ENCODE measurements around the gene PDE4B. TPM values are rescaled to one million over a fixed set of nuclear protein-coding genes. Genes with fewer than 3 reads are reported as not detected.

PDE4B gene
- total and polyA plus RNA-seq, 9 donors = 1.7 to 8.2 (median 5.1) TPM

DNA sequence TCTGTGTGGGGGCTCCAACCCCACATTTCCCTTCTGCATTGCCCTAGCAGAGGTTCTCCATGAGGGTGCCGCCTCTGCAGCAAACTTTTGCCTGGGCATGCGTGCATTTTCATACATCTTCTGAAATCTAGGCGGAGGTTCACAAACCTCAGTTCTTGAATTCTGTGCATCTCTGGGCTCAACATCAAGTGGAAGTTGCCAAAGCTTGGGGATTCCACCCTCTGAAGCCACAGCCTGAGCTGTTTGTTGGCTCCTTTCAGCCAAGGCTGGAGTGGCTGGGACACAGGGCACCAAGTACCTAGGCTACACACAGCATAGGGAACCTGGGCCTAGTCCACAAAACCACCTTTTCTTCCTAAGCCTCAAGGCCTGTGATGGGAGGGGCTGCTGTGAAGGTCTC lies 235.3 kb downstream of the PDE4B start:
- no peak for TF ChIP-seq POLR2A (IDR thresholded peaks at IDR 0.05)
- Histone ChIP-seq H3K27ac (no peak overlapping the region), H3K9me3 (no peaks in the 10 kb centered on the region), H3K4me1 (ENCODE audit: insufficient read depth) (no peaks in the 10 kb centered on the region), H3K36me3 (no peaks in the 10 kb centered on the region), H3K27me3 (no peaks in the 10 kb centered on the region), H3K4me3 (no peak overlapping the region)
- intact Hi-C loops (cut with DNase I) = no loop called here
- WGBS, 3 donors = 88 to 91% (median 90%) methylated on average over 3 of the region's 3 CpGs
- no peak for DNase-seq

GRCh38 chr1:66033781-66034180 lies 241.1 kb downstream of the PDE4B start:
- Histone ChIP-seq H3K27me3 (no peaks in the 10 kb centered on the region), H3K4me1 (ENCODE audit: insufficient read depth) (no peaks in the 10 kb centered on the region), H3K4me3 (no peak overlapping the region), H3K9me3 (no peaks in the 10 kb centered on the region), H3K27ac (no peak overlapping the region), H3K36me3 (no peaks in the 10 kb centered on the region)
- DNase-seq = no peak
- no peak for TF ChIP-seq EP300 (IDR thresholded peaks at IDR 0.05)
- intact Hi-C loops (cut with DNase I) = no loop called here
- 3 to 12% (median 3%) methylated on average over 1 of the region's 1 CpG for WGBS, 3 donors

DNA sequence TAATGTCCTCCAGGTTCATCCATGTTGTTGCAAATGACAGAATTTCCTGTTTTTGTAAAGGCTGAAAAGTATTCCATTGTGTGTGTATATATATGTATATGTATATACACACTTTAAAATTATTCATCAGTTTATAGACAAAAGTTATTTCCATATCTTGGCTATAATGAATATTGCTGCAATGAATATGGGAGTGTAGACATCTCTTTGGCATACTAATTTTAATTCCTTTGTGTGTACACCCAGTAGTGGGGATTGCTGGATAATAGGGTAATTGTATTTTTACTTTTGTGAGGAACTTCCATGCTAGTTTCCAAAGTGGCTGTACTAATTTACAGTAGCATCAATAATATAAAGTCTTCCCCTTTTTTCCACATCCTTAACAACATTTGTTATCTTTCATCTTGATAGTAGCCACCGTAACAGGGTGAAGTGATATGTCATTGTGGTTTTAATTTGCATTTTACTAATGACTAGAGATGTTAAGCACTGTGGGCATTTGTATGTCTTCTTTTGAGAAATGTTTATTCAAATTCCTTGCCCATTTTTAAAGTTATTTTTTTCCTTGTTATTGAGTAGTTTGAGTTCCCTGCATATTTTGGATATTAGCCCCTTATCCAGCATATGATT lies 243.0 kb downstream of the PDE4B start:
- Histone ChIP-seq H3K36me3 (no peaks in the 10 kb centered on the region), H3K4me3 (no peak overlapping the region), H3K4me1 (ENCODE audit: insufficient read depth) (no peaks in the 10 kb centered on the region), H3K27ac (no peak overlapping the region), H3K27me3 (no peaks in the 10 kb centered on the region), H3K9me3 (no peaks in the 10 kb centered on the region)
- TF ChIP-seq EP300 (IDR thresholded peaks at IDR 0.05) = no peak
- TF ChIP-seq CTCF (IDR thresholded peaks at IDR 0.05) = no peak
- TF ChIP-seq POLR2A (IDR thresholded peaks at IDR 0.05) = no peak
- intact Hi-C loops (cut with DNase I) = no loop called here
- WGBS, 3 donors = 23 to 45% (median 40%) methylated on average over 1 of the region's 1 CpG
- no peak for DNase-seq

- intact Hi-C loops (cut with DNase I) = no loop called here
- 41 to 55% (median 41%) methylated on average over 1 of the region's 1 CpG for WGBS, 3 donors
Measured at GRCh38 chr1:66041654-66042053, 249.0 kb downstream of the PDE4B start.

DNA sequence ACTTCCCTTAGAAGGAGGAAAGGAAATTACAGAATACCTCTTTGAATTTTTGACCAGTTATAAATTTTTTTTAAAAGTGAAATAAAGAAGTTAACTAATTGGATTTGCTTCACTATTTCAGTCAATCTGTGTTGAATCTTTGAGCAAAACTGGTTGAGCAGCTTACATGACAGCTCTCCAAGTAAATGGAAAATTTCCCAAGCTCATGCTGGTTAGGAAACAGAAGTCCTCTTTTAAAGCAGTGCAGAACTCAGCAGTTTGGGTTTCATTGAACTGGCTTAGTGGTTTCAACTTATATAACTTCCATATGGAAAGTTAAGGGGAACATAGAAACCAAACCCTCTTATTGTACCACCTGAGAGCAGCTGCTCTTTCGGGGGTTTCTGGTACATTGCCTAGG lies 250.5 kb downstream of the PDE4B start:
- no peak overlapping the region for H3K27ac ChIP-seq
- no peaks in the 10 kb centered on the region for H3K36me3 ChIP-seq
- no peak overlapping the region for H3K4me3 ChIP-seq
- DNase-seq = no peak
- intact Hi-C loops (cut with DNase I) = no loop called here
- H3K27me3 ChIP-seq = no peaks in the 10 kb centered on the region
- WGBS, 3 donors = 82 to 89% (median 82%) methylated on average over 1 of the region's 1 CpG
- no peaks in the 10 kb centered on the region for H3K4me1 ChIP-seq (ENCODE audit: insufficient read depth)
- TF ChIP-seq POLR2A (IDR thresholded peaks at IDR 0.05) (no peak), CTCF (IDR thresholded peaks at IDR 0.05) (no peak), EP300 (IDR thresholded peaks at IDR 0.05) (no peak)
- H3K9me3 ChIP-seq = no peaks in the 10 kb centered on the region

More at GRCh38 chr1:66041654-66042053, 249.0 kb downstream of the PDE4B start:
- Histone ChIP-seq H3K27me3 (no peaks in the 10 kb centered on the region), H3K4me3 (no peak overlapping the region), H3K27ac (no peak overlapping the region), H3K4me1 (ENCODE audit: insufficient read depth) (no peaks in the 10 kb centered on the region), H3K36me3 (no peaks in the 10 kb centered on the region), H3K9me3 (no peaks in the 10 kb centered on the region)
- DNase-seq = no peak
- no peak for TF ChIP-seq EP300 (IDR thresholded peaks at IDR 0.05)
- no peak for TF ChIP-seq CTCF (IDR thresholded peaks at IDR 0.05)
- no peak for TF ChIP-seq POLR2A (IDR thresholded peaks at IDR 0.05)
